ENCODE results near the gene ALCAM.

DNA sequence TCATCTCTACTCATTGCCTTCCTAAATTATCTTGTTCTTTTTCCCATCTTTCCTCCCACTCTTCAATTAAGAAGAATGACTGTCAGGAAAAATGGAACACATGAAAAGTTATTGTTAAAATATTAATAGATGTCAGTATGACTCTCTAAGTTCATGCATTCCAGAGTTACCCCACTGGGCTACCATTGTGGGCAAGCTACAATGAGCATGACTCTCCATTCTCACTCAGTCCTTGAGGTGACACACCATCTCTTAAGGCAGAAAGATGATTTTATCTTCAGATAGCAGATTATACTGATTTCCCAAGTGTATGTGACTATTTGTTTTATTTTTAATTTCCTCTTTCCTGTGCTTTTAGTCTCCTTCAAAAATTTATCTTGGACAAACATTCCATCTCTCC, 144.3 kb downstream of the ALCAM start:
- TF ChIP-seq, protein P1, sequence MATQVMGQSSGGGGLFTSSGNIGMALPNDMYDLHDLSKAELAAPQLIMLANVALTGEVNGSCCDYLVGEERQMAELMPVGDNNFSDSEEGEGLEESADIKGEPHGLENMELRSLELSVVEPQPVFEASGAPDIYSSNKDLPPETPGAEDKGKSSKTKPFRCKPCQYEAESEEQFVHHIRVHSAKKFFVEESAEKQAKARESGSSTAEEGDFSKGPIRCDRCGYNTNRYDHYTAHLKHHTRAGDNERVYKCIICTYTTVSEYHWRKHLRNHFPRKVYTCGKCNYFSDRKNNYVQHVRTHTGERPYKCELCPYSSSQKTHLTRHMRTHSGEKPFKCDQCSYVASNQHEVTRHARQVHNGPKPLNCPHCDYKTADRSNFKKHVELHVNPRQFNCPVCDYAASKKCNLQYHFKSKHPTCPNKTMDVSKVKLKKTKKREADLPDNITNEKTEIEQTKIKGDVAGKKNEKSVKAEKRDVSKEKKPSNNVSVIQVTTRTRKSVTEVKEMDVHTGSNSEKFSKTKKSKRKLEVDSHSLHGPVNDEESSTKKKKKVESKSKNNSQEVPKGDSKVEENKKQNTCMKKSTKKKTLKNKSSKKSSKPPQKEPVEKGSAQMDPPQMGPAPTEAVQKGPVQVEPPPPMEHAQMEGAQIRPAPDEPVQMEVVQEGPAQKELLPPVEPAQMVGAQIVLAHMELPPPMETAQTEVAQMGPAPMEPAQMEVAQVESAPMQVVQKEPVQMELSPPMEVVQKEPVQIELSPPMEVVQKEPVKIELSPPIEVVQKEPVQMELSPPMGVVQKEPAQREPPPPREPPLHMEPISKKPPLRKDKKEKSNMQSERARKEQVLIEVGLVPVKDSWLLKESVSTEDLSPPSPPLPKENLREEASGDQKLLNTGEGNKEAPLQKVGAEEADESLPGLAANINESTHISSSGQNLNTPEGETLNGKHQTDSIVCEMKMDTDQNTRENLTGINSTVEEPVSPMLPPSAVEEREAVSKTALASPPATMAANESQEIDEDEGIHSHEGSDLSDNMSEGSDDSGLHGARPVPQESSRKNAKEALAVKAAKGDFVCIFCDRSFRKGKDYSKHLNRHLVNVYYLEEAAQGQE (IDR thresholded peaks at IDR 0.05; ENCODE audit: insufficient read depth in 1 of 2, low read depth in 2 of 2, low read length in 1 of 2) = no peak
- TF ChIP-seq, protein P2, sequence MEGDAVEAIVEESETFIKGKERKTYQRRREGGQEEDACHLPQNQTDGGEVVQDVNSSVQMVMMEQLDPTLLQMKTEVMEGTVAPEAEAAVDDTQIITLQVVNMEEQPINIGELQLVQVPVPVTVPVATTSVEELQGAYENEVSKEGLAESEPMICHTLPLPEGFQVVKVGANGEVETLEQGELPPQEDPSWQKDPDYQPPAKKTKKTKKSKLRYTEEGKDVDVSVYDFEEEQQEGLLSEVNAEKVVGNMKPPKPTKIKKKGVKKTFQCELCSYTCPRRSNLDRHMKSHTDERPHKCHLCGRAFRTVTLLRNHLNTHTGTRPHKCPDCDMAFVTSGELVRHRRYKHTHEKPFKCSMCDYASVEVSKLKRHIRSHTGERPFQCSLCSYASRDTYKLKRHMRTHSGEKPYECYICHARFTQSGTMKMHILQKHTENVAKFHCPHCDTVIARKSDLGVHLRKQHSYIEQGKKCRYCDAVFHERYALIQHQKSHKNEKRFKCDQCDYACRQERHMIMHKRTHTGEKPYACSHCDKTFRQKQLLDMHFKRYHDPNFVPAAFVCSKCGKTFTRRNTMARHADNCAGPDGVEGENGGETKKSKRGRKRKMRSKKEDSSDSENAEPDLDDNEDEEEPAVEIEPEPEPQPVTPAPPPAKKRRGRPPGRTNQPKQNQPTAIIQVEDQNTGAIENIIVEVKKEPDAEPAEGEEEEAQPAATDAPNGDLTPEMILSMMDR (IDR thresholded peaks at IDR 0.05) = no peak

Measured in Panc1 (cell line).